ENCODE results near the gene OLFM3.

OLFM3 gene

GRCh38 chr1:101996825-101997465, at the start of gene OLFM3:
Gene OLFM3 (minus strand): TSS chr1:101996926.
- DNase-seq (ENCODE audit: extremely low read depth in 1 of 2, low read depth in 1 of 2): no peak

GRCh38 chr1:102045752-102046151, 49.0 kb upstream of the OLFM3 start:
- no peak for DNase-seq (ENCODE audit: extremely low read depth in 1 of 2, low read depth in 1 of 2)

GRCh38 chr1:102032534-102032933, 35.8 kb upstream of the OLFM3 start:
- no peak for DNase-seq (ENCODE audit: extremely low read depth in 1 of 2, low read depth in 1 of 2)

- no peak for DNase-seq (ENCODE audit: extremely low read depth in 1 of 2, low read depth in 1 of 2)
These were observed 22.8 kb upstream of the OLFM3 start for GRCh38 chr1:102019530-102019929.

GRCh38 chr1:102015728-102016127, 19.0 kb upstream of the OLFM3 start:
- no peak for DNase-seq (ENCODE audit: extremely low read depth in 1 of 2, low read depth in 1 of 2)

GRCh38 chr1:102002057-102002456, 5.3 kb upstream of the OLFM3 start:
- no peak for DNase-seq (ENCODE audit: extremely low read depth in 1 of 2, low read depth in 1 of 2)

- no peak for DNase-seq (ENCODE audit: extremely low read depth in 1 of 2, low read depth in 1 of 2)
These were observed 561 bp downstream of the OLFM3 start for GRCh38 chr1:101995984-101996745.

- no peak for DNase-seq (ENCODE audit: extremely low read depth in 1 of 2, low read depth in 1 of 2)
These were observed 3.0 kb downstream of the OLFM3 start for GRCh38 chr1:101993710-101994109.

- DNase-seq (ENCODE audit: extremely low read depth in 1 of 2, low read depth in 1 of 2): no peak
These were observed 3.7 kb downstream of the OLFM3 start for GRCh38 chr1:101992821-101993575.

- DNase-seq (ENCODE audit: extremely low read depth in 1 of 2, low read depth in 1 of 2): no peak
These were observed 15.8 kb downstream of the OLFM3 start for GRCh38 chr1:101980974-101981373.

GRCh38 chr1:101977266-101977665, 19.5 kb downstream of the OLFM3 start:
- DNase-seq (ENCODE audit: extremely low read depth in 1 of 2, low read depth in 1 of 2): no peak

GRCh38 chr1:101976161-101976560, 20.6 kb downstream of the OLFM3 start:
- no peak for DNase-seq (ENCODE audit: extremely low read depth in 1 of 2, low read depth in 1 of 2)

- no peak for DNase-seq (ENCODE audit: extremely low read depth in 1 of 2, low read depth in 1 of 2)
These were observed 21.4 kb downstream of the OLFM3 start for GRCh38 chr1:101975371-101975770.

GRCh38 chr1:101974599-101975274, 22.0 kb downstream of the OLFM3 start:
- no peak for DNase-seq (ENCODE audit: extremely low read depth in 1 of 2, low read depth in 1 of 2)

- no peak for DNase-seq (ENCODE audit: extremely low read depth in 1 of 2, low read depth in 1 of 2)
These were observed 25.4 kb downstream of the OLFM3 start for GRCh38 chr1:101971304-101971703.

- no peak for DNase-seq (ENCODE audit: extremely low read depth in 1 of 2, low read depth in 1 of 2)
These were observed 28.9 kb downstream of the OLFM3 start for GRCh38 chr1:101967871-101968270.

GRCh38 chr1:101965341-101965740, 31.4 kb downstream of the OLFM3 start:
- no peak for DNase-seq (ENCODE audit: extremely low read depth in 1 of 2, low read depth in 1 of 2)

GRCh38 chr1:101964708-101965107, 32.0 kb downstream of the OLFM3 start:
- DNase-seq (ENCODE audit: extremely low read depth in 1 of 2, low read depth in 1 of 2): no peak

GRCh38 chr1:101960142-101960541, 36.6 kb downstream of the OLFM3 start:
- DNase-seq (ENCODE audit: extremely low read depth in 1 of 2, low read depth in 1 of 2): no peak

- DNase-seq (ENCODE audit: extremely low read depth in 1 of 2, low read depth in 1 of 2): no peak
These were observed 37.3 kb downstream of the OLFM3 start for GRCh38 chr1:101959456-101959855.

GRCh38 chr1:101957771-101958170, 39.0 kb downstream of the OLFM3 start:
- no peak for DNase-seq (ENCODE audit: extremely low read depth in 1 of 2, low read depth in 1 of 2)
